Measurements from ENCODE around the gene ZNF44. TPM values are rescaled to one million over a fixed set of nuclear protein-coding genes. Genes with fewer than 3 reads are reported as not detected.
A peak's percentile ranks its signal among the peaks of the same experiment; 100 is the strongest.

The ZNF44 gene
- total and polyA plus RNA-seq, 2 of the 13 experiments (the other 11 are each of a cell fraction or from before 2014, with no cell fraction given), result 6.9 to 15.7 TPM

GRCh38 chr19:12293777-12294248, 870 bp downstream of the ZNF44 start (continued):
- TF ChIP-seq UBTF (CRISPR knock-in tag; IDR thresholded peaks at IDR 0.05) (0 out of 2 replicates have a peak, but pooled peaks have one; percentile 3), CEBPG (CRISPR knock-in tag; IDR thresholded peaks at IDR 0.05) (peak; percentile 67), ZNF205 (CRISPR knock-in tag; IDR thresholded peaks at IDR 0.05) (no peak; the same call in 1 of the 2 replicates), ZBTB7A (CRISPR knock-in tag; IDR thresholded peaks at IDR 0.05) (no peak), CBFB (CRISPR knock-in tag; IDR thresholded peaks at IDR 0.05) (no peak), MAX (IDR thresholded peaks at IDR 0.05) (peak; percentile 59; the same call in 1 of the 2 replicates), ZNF501 (CRISPR knock-in tag; IDR thresholded peaks at IDR 0.05) (no peak), RELA (CRISPR knock-in tag; IDR thresholded peaks at IDR 0.05) (0 out of 2 replicates have a peak, but pooled peaks have one; percentile 47), AKNA (CRISPR knock-in tag; IDR thresholded peaks at IDR 0.05; ENCODE audit: borderline replicate concordance) (no peak), KAT8 (CRISPR knock-in tag; IDR thresholded peaks at IDR 0.05) (peak; percentile 66), RORA (CRISPR knock-in tag; IDR thresholded peaks at IDR 0.05) (no peak), KDM2A (CRISPR knock-in tag; IDR thresholded peaks at IDR 0.05; ENCODE audit: borderline replicate concordance, low read depth) (peak; percentile 52; the same call in 1 of the 2 replicates), ZFP36L2 (CRISPR knock-in tag; IDR thresholded peaks at IDR 0.05) (no peak), NR2F6 (IDR thresholded peaks at IDR 0.05) (peak; percentile 76), NR2F6 (CRISPR knock-in tag; IDR thresholded peaks at IDR 0.05) (peak; percentile 88), ZNF737 (CRISPR knock-in tag; IDR thresholded peaks at IDR 0.05; ENCODE audit: borderline replicate concordance) (no peak), ZNF644 (CRISPR knock-in tag; IDR thresholded peaks at IDR 0.05; ENCODE audit: low read depth) (0 out of 2 replicates have a peak, but pooled peaks have one; percentile 41), ZFY (CRISPR knock-in tag; IDR thresholded peaks at IDR 0.05) (peak; percentile 11; the same call in 1 of the 2 replicates)
- TF ChIP-seq, protein P1, sequence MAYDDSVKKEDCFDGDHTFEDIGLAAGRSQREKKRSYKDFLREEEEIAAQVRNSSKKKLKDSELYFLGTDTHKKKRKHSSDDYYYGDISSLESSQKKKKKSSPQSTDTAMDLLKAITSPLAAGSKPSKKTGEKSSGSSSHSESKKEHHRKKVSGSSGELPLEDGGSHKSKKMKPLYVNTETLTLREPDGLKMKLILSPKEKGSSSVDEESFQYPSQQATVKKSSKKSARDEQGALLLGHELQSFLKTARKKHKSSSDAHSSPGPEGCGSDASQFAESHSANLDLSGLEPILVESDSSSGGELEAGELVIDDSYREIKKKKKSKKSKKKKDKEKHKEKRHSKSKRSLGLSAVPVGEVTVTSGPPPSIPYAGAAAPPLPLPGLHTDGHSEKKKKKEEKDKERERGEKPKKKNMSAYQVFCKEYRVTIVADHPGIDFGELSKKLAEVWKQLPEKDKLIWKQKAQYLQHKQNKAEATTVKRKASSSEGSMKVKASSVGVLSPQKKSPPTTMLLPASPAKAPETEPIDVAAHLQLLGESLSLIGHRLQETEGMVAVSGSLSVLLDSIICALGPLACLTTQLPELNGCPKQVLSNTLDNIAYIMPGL (CRISPR knock-in tag; IDR thresholded peaks at IDR 0.05; ENCODE audit: borderline replicate concordance in 1 of 2, low read depth in 1 of 2), result 0 out of 4 replicates have a peak, but pooled peaks of 1 of the 2 experiments have one; percentile 20
- TF ChIP-seq, protein P2, sequence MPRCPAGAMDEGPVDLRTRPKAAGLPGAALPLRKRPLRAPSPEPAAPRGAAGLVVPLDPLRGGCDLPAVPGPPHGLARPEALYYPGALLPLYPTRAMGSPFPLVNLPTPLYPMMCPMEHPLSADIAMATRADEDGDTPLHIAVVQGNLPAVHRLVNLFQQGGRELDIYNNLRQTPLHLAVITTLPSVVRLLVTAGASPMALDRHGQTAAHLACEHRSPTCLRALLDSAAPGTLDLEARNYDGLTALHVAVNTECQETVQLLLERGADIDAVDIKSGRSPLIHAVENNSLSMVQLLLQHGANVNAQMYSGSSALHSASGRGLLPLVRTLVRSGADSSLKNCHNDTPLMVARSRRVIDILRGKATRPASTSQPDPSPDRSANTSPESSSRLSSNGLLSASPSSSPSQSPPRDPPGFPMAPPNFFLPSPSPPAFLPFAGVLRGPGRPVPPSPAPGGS (CRISPR knock-in tag; IDR thresholded peaks at IDR 0.05), result 0 out of 2 replicates have a peak, but pooled peaks have one; percentile 0

All from HepG2 (cell line).